Heart right ventricle (tissue), 16 donors: Measurements from ENCODE around the gene HOXA11. TPM values are rescaled to one million over a fixed set of nuclear protein-coding genes. Genes with fewer than 3 reads are reported as not detected.

Source experiments
- ATAC-seq, 8 donors: fragments of 200-7000 bp; cut with Tn5 transposase; one replicate each; pipeline ENCODE4 v1.9.1; 2020; ENCODE audit warnings: mild to moderate bottlenecking in 8 of 8, moderate library complexity in 8 of 8, moderate number of reproducible peaks in 1 of 8
- DNase-seq, 2 donors: peaks; one replicate each; pipeline ENCODE4 v3.0.0-alpha.2; 2020
- H3K27ac ChIP-seq, 10 donors: fragments of 200-600 bp; sonication (generic) in 2 of 10; one replicate each; pipeline versions ENCODE4 v1.5.0 to v1.8.0; 2020 to 2022; ENCODE audit warnings: mild to moderate bottlenecking in 3 of 10
- H3K27me3 ChIP-seq, 7 donors: fragments of 200-600 bp; one replicate each; pipeline ENCODE4 v1.8.0; 2021 to 2022; ENCODE audit warnings: mild to moderate bottlenecking in 2 of 7
- H3K36me3 ChIP-seq, 9 donors: fragments of 200-600 bp; sonication (generic) in 1 of 9; one replicate each; pipeline versions ENCODE4 v1.5.0 to v1.8.0; 2020 to 2022; ENCODE audit warnings: mild to moderate bottlenecking in 2 of 9
- H3K4me1 ChIP-seq, 9 donors: fragments of 200-600 bp; sonication (generic) in 1 of 9; one replicate each; pipeline versions ENCODE4 v1.5.0 to v1.8.0; 2020 to 2022; ENCODE audit warnings: mild to moderate bottlenecking in 4 of 9
- H3K4me3 ChIP-seq, 10 donors: fragments of 200-600 bp; sonication (generic) in 2 of 10; one replicate each; pipeline versions ENCODE4 v1.5.0 to v1.8.0; 2020 to 2022; ENCODE audit warnings: mild to moderate bottlenecking in 7 of 10, moderate library complexity in 2 of 10
- H3K9me3 ChIP-seq, 11 donors: fragments of 200-600 bp in 10 of 11; sonication (generic) in 2 of 11; one replicate each; pipeline versions ENCODE4 v1.5.0 to v1.8.0; 2013 to 2022; ENCODE audit warnings: mild to moderate bottlenecking in 2 of 11, control low read depth in 1 of 11, moderate library complexity in 1 of 11
- CTCF ChIP-seq, 9 donors: fragments of 200-600 bp; sonication (generic) in 2 of 9; IDR thresholded peaks; one replicate each; pipeline versions ENCODE4 v1.5.0 to v1.8.0; 2021 to 2022; ENCODE audit warnings: antibody characterized with exemption in 9 of 9, mild to moderate bottlenecking in 5 of 9, moderate library complexity in 1 of 9
- WGBS, 2 donors: extraction: QIAGEN DNeasy Blood & Tissue Kit; methylation state at CpG; one replicate each; pipeline ENCODE4 v1.1.7; 2013; ENCODE audit warnings: inconsistent platforms in 1 of 2; 5-methylcytosine and 5-hydroxymethylcytosine counted together
- intact Hi-C, 10 donors: fragments of 100-400 bp; cut with DNase I; formaldehyde crosslinking; loops; one replicate each; pipeline versions ENCODE4 v1.11.1 to v1.14.2; 2022
- polyA plus RNA-seq, 2 donors: library from polyadenylated mRNA; stranded (reverse); fragments of 200-250 nt; gene quantifications; one replicate each; pipeline ENCODE4 v1.2.3, GENCODE V29; 2013
- total RNA-seq, 10 donors: library from RNA; stranded (reverse); fragmentation: NEBNext Ultra II Directional in 3 of 10; extraction: Animal tissue kit (Norgen Biotek cat#: 25700) in 3 of 10; gene quantifications; one replicate each; pipeline versions ENCODE4 v1.2.1 to v1.2.4, GENCODE V29; 2021 to 2023
- donor health status: Arrhythmogenic right ventricular cardiomyopathy.
- donor health status: ischemic (EF 13 %, LVEDD 7.1; RV severe dilation, severe dysfunction).
- donor health status: healthy with polysubstance abuse.
- donor health status: DM: no; HTN: yes; CAD: no.
- donor health status: DM: no; HTN: no; CAD: no.
- donor health status: ischemic (EF 25% LVEDD 6.9; RV normal size, moderate dysfunction).
- donor health status: ischemic (EF 25% LVEDD 5.7; RV mildly dilated, moderate dysfunction).
- donor health status: healthy.
- donor health status: DM: yes; HTN: yes; CAD: no.
- donor health status: Ischemic cardiomyopathy.
- donor health status: ischemic (EF 35%, LVEDD 5.7; RV mildly dilated, moderate dysfunction).
- donor health status: nonischemic (EF 11% LVEDD 7.7; RV severe dilation, severe dysfunction).
- donor health status: DM: yes; HTN: yes; CAD: no.
- donor health status: PGD.
- donor health status: ischemic (EF 29% LVEDD 5.4; RV normal size, mild dysfunction).
- donor health status: nonischemic (EF 23%, LVEDD 6.1; RV moderate dilation, normal function).

Gene HOXA11
- total and polyA plus RNA-seq, 12 donors = not detected

DNA sequence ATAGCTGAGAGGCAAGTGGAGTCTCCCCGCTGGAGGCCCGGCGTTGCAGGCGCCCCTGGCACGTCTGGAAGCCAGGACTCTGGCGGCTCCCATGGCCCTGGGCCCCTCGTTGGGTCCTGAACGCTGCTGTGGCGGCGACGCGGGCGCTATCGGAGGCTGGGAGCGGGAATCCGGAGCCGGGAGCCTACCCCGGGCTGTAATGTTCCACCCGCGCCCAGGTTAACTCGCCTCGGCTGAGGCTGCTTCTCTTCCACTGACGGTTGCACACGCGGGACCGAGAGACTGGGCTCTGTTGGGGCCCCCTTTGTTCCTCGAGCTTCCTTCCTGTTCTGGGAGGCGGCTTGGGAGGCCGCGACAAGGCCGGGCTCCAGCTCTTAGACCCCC lies 40.3 kb downstream of the HOXA11 start:
- H3K36me3 ChIP-seq = no peaks in the 10 kb centered on the region
- H3K4me3 ChIP-seq = no peak overlapping the region
- H3K27ac ChIP-seq = no peak overlapping the region

GRCh38 chr7:27143950-27144780 lies 40.9 kb downstream of the HOXA11 start:
- peak in 1 of 9 donors; percentile 3 for TF ChIP-seq CTCF (IDR thresholded peaks at IDR 0.05)
- intact Hi-C loops = no loop called here
- Histone ChIP-seq H3K4me1 (peaks cover 0 to 68% (median 34%) of the 10 kb centered on the region in 9 donors), H3K36me3 (no peaks in the 10 kb centered on the region), H3K27me3 (peaks cover 72 to 100% (median 100%) of the 10 kb centered on the region in 7 donors), H3K4me3 (peak overlapping the region in 2 of 10 donors; percentile 38 to 60), H3K27ac (no peak overlapping the region), H3K9me3 (no peaks in the 10 kb centered on the region)
- ATAC-seq (no peak), DNase-seq (no peak)
- WGBS, 2 donors = 19 to 23% methylated on average over 40 of the region's 40 CpGs

More for the DNA sequence above, 40.3 kb downstream of the HOXA11 start:
- WGBS, 2 donors = 7 to 17% methylated on average over 31 of the region's 31 CpGs
- DNase-seq = no peak
- ATAC-seq = no peak
- intact Hi-C loops = no loop called here
- Histone ChIP-seq H3K4me1 (peaks cover 0 to 62% (median 34%) of the 10 kb centered on the region in 9 donors), H3K27me3 (peaks cover 69 to 100% (median 100%) of the 10 kb centered on the region in 7 donors), H3K9me3 (no peaks in the 10 kb centered on the region)
- no peak for TF ChIP-seq CTCF (IDR thresholded peaks at IDR 0.05)

DNA sequence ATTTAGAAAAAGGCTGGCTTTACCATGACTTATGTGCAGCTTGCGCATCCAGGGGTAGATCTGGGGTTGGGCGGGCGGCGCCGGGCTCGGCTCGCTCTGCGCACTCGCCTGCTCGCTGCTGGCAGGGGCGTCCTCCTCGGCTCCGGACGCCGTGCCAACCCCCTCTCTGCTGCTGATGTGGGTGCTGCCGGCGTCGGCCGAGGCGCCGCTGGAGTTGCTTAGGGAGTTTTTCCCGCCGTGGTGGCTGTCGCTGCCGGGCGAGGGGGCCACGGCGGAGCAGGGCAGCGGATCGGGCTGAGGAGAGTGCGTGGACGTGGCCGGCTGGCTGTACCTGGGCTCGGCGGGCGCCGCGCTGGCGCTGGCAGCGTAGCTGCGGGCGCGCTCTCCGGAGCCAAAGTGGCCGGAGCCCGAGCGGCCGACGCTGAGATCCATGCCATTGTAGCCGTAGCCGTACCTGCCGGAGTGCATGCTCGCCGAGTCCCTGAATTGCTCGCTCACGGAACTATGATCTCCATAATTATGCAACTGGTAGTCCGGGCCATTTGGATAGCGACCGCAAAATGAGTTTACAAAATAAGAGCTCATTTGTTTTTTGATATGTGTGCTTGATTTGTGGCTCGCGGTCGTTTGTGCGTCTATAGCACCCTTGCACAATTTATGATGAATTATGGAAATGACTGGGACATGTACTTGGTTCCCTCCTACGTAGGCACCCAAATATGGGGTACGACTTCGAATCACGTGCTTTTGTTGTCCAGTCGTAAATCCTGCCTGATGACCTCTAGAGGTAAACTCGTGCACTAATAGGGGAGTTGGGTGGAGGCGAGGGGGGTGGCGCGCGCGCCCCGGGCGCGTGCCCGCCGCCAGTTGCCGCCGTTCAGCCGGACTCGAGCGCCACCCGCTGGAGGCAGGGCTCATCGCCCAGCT lies 41.7 kb downstream of the HOXA11 start, which contains the start of gene HOXA5:
Gene HOXA5, minus strand, starts transcription at position 659 of the 927 bp plus-strand sequence. Its CDS starts 74 bp downstream, at position 585.
- peak in 3 of 8 donors; percentile 34 to 50 (median 36) for ATAC-seq
- WGBS, 2 donors = 4 to 8% methylated on average over 77 to 86 of the region's 86 CpGs

More for the DNA sequence above, 41.7 kb downstream of the HOXA11 start, which contains the start of gene HOXA5:
- TF ChIP-seq CTCF (IDR thresholded peaks at IDR 0.05) = peak; percentile 7 to 62 (median 41)
- H3K27me3 ChIP-seq = peaks cover 67 to 100% (median 100%) of the 10 kb centered on the region in 7 donors
- no peaks in the 10 kb centered on the region for H3K36me3 ChIP-seq
- peaks cover 0 to 62% (median 33%) of the 10 kb centered on the region in 9 donors for H3K4me1 ChIP-seq
- H3K27ac ChIP-seq = peak within 1 kb of the TSS in 1 of 10 donors; percentile 56
- H3K9me3 ChIP-seq = no peaks in the 10 kb centered on the region
- DNase-seq = no peak
- intact Hi-C loops = no loop called here
- H3K4me3 ChIP-seq = peak within 1 kb of the TSS; percentile 10 to 60 (median 36)
